OCI-LY7 (cell line): ENCODE measurements around the gene ALG14. TPM values are rescaled to one million over a fixed set of nuclear protein-coding genes. Genes with fewer than 3 reads are reported as not detected.

Experiments used
- BruUV-seq: library from RNA; stranded (reverse); fragments of 400-500 nt; replicated peaks from 2 replicates; lab custom pipeline; 2021; lab: Mats Ljungman, UMichigan
- CTCF ChIA-PET: fragments of 300-600 bp; sonication (Branson Sonifier 250); formaldehyde crosslinking; loops from one replicate; lab custom pipeline; 2022; ENCODE audit warnings: antibody characterized with exemption; ENCODE audit not compliant: unreplicated experiment; lab: Charles Lee
- POLR2A ChIA-PET: fragments of 300-600 bp; sonication (Branson Sonifier 250); formaldehyde crosslinking; loops from one replicate; lab custom pipeline; 2022; ENCODE audit warnings: antibody characterized with exemption; lab: Charles Lee
- DNase-seq: peaks from one replicate; pipeline ENCODE4 v3.0.0-alpha.2; 2015; ENCODE audit warnings: low spot score
- H2AFZ ChIP-seq: fragments of 200-600 bp; sonication (generic), shearing (Covaris generic); 2 replicates; pipeline ENCODE4 v1.6.1; 2014; ENCODE audit warnings: mild to moderate bottlenecking, antibody characterized with exemption, low read length, moderate library complexity
- H3K27ac ChIP-seq: fragments of 200-600 bp; sonication (generic); 2 replicates; pipeline ENCODE4 v1.5.1; 2014; ENCODE audit warnings: mixed run types, low read depth, mild to moderate bottlenecking, moderate library complexity, low read length, inconsistent platforms; ENCODE audit not compliant: poor library complexity, severe bottlenecking
- H3K36me3 ChIP-seq: fragments of 200-600 bp; sonication (generic); 2 replicates; pipeline ENCODE4 v1.6.1; 2014; ENCODE audit warnings: mild to moderate bottlenecking, antibody characterized with exemption, low read length, moderate library complexity, mixed read lengths; ENCODE audit not compliant: insufficient read depth
- H3K4me1 ChIP-seq: fragments of 200-600 bp; sonication (generic); 2 replicates; pipeline ENCODE4 v1.5.1; 2014; ENCODE audit warnings: mild to moderate bottlenecking, low read length; ENCODE audit not compliant: insufficient read depth, poor library complexity, severe bottlenecking
- H3K4me2 ChIP-seq: fragments of 200-600 bp; sonication (generic); 2 replicates; pipeline ENCODE4 v1.6.1; 2014; ENCODE audit warnings: mild to moderate bottlenecking, low read length
- H3K4me3 ChIP-seq: fragments of 200-600 bp; sonication (generic); 2 replicates; pipeline ENCODE4 v1.5.1; 2014; ENCODE audit warnings: mild to moderate bottlenecking, low read depth, low read length; ENCODE audit not compliant: poor library complexity, severe bottlenecking
- H3K79me2 ChIP-seq: fragments of 200-600 bp; sonication (generic); 2 replicates; pipeline ENCODE4 v1.6.1; 2016; ENCODE audit warnings: low read depth, mild to moderate bottlenecking, low read length, moderate library complexity, mixed read lengths; ENCODE audit not compliant: insufficient read depth
- H3K9me2 ChIP-seq: fragments of 200-600 bp; sonication (generic); 2 replicates; pipeline ENCODE4 v1.6.1; 2016; ENCODE audit warnings: mild to moderate bottlenecking, low read length, mixed read lengths; ENCODE audit not compliant: insufficient read depth
- H3K9me3 ChIP-seq: fragments of 200-600 bp; sonication (generic); 2 replicates; pipeline ENCODE4 v1.6.1; 2014; ENCODE audit warnings: mild to moderate bottlenecking, mixed run types, low read length, mixed read lengths
- H4K20me1 ChIP-seq: fragments of 200-600 bp; sonication (generic); 2 replicates; pipeline ENCODE4 v1.6.1; 2014; ENCODE audit warnings: mild to moderate bottlenecking, antibody characterized with exemption, low read length, moderate library complexity, mixed read lengths; ENCODE audit not compliant: insufficient read depth
- CTCF ChIP-seq: fragments of 200-600 bp; sonication (generic); conservative IDR thresholded peaks from 2 replicates; pipeline ENCODE4 v1.5.1; 2014; ENCODE audit warnings: mild to moderate bottlenecking, antibody characterized with exemption, low read length, moderate library complexity, mixed read lengths
- EZH2phosphoT487 ChIP-seq: fragments of 200-600 bp; sonication (generic); IDR thresholded peaks from 2 replicates; pipeline ENCODE4 v1.6.1; 2018; ENCODE audit warnings: low read depth, borderline replicate concordance, mild to moderate bottlenecking, mixed run types, antibody characterized with exemption, low read length, moderate library complexity, mixed read lengths
- intact Hi-C: fragments of 100-400 bp; cut with micrococcal nuclease; formaldehyde crosslinking; loops from one replicate; pipeline ENCODE4 v1.10.0; 2022; ENCODE audit not compliant: unreplicated experiment
- total RNA-seq, 2 experiments: library from RNA; depleted of rRNA in 1 of 2; stranded (reverse); fragments of >200 nt in 1 of 2; shearing (Covaris generic) in 1 of 2; gene quantifications; 2 replicates each; pipeline ENCODE4 v1.2.3, GENCODE V29; 2014 to 2022

The ALG14 gene
- total RNA-seq, 2 experiments from 2014 or later = 1.6 to 8.3 TPM

GRCh38 chr1:94961582-94961981 is 111.2 kb downstream of the ALG14 start:
- H2AFZ ChIP-seq = peak overlapping the region; percentile 92
- H4K20me1 ChIP-seq = no peaks in the 10 kb centered on the region
- DNase-seq = no peak
- H3K27ac ChIP-seq = no peak overlapping the region
- intact Hi-C loops = loop anchor here (10.0 kb wide), 1 partner anchor 273 kb away; the partner anchor contains the start of gene RWDD3
- no peaks in the 10 kb centered on the region for H3K9me2 ChIP-seq
- ChIA-PET CTCF (no interaction called here), POLR2A (interaction anchor here (0.6 to 0.8 kb wide), 3 partner anchors 8 to 852 kb away, joined by 3 to 5 read pairs (median 4); no protein-coding TSS in a partner anchor)
- H3K4me1 ChIP-seq = peaks cover 23% of the 10 kb centered on the region
- H3K36me3 ChIP-seq = no peaks in the 10 kb centered on the region
- TF ChIP-seq EZH2phosphoT487 (no peak), CTCF (no peak)
- H3K4me3 ChIP-seq = no peak overlapping the region
- BruUV-seq = no TSS peak
- peaks cover 5% of the 10 kb centered on the region; the same call in 1 of the 2 replicates for H3K9me3 ChIP-seq
- peak overlapping the region; percentile 23; the same call in 1 of the 2 replicates for H3K4me2 ChIP-seq
- no peaks in the 10 kb centered on the region for H3K79me2 ChIP-seq

- H3K27ac ChIP-seq = no peak overlapping the region
- H3K9me2 ChIP-seq = no peaks in the 10 kb centered on the region
- H3K4me2 ChIP-seq = no peak overlapping the region
- TF ChIP-seq CTCF = no peak
- no peak for TF ChIP-seq EZH2phosphoT487
- H3K4me1 ChIP-seq = peaks cover 20% of the 10 kb centered on the region
- no peak overlapping the region for H3K4me3 ChIP-seq
- no peak overlapping the region for H2AFZ ChIP-seq
- H3K9me3 ChIP-seq = no peaks in the 10 kb centered on the region
- CTCF ChIA-PET = no interaction called here
- H4K20me1 ChIP-seq = no peaks in the 10 kb centered on the region
- H3K36me3 ChIP-seq = no peaks in the 10 kb centered on the region
- intact Hi-C loops = no loop called here
- no peaks in the 10 kb centered on the region for H3K79me2 ChIP-seq
- DNase-seq = no peak
- no TSS peak for BruUV-seq
- POLR2A ChIA-PET = no interaction called here
These were observed 114.7 kb downstream of the ALG14 start for GRCh38 chr1:94958081-94958480.

GRCh38 chr1:94955767-94956632 is 116.8 kb downstream of the ALG14 start:
- H3K9me2 ChIP-seq = no peaks in the 10 kb centered on the region
- H3K4me3 ChIP-seq = no peak overlapping the region
- no peaks in the 10 kb centered on the region for H3K36me3 ChIP-seq
- TF ChIP-seq EZH2phosphoT487 (no peak), CTCF (no peak)
- peaks cover 1% of the 10 kb centered on the region for H3K4me1 ChIP-seq
- H2AFZ ChIP-seq = peak overlapping the region; percentile 35; the same call in 1 of the 2 replicates
- H3K79me2 ChIP-seq = no peaks in the 10 kb centered on the region
- no peaks in the 10 kb centered on the region for H3K9me3 ChIP-seq
- H3K27ac ChIP-seq = no peak overlapping the region
- no peak for DNase-seq
- ChIA-PET POLR2A (no interaction called here), CTCF (no interaction called here)
- intact Hi-C loops = no loop called here
- H3K4me2 ChIP-seq = no peak overlapping the region
- no peaks in the 10 kb centered on the region for H4K20me1 ChIP-seq
- no TSS peak for BruUV-seq
